Esophagus (tissue), 2 donors: ENCODE measurements around the gene FGF6. TPM values are rescaled to one million over a fixed set of nuclear protein-coding genes. Genes with fewer than 3 reads are reported as not detected.
"Not testable (repeated sequence)": the region's sequence is repeated elsewhere in the genome, so short reads cannot be mapped to it uniquely, and the experiment has no call there.

ENCODE experiments used
- H3K27ac ChIP-seq, 2 donors: one replicate each; pipeline ENCODE4 v1.5.1; 2013; ENCODE audit warnings: low read depth in 2 of 2, mild to moderate bottlenecking in 2 of 2, inconsistent platforms in 1 of 2, low read length in 1 of 2, moderate library complexity in 1 of 2
- H3K27me3 ChIP-seq, 2 donors: one replicate each; pipeline ENCODE4 v1.6.1; 2013; ENCODE audit warnings: low read length in 2 of 2, control low read depth in 1 of 2, mild to moderate bottlenecking in 1 of 2; ENCODE audit not compliant: insufficient read depth in 2 of 2, control insufficient read depth in 1 of 2
- H3K36me3 ChIP-seq, 2 donors: one replicate each; pipeline ENCODE4 v1.6.1; 2013; ENCODE audit warnings: low read length in 1 of 2; ENCODE audit not compliant: control insufficient read depth in 2 of 2, insufficient read depth in 2 of 2
- H3K4me1 ChIP-seq, 2 donors: one replicate each; pipeline ENCODE4 v1.6.1; 2013; ENCODE audit warnings: low read length in 1 of 2; ENCODE audit not compliant: control insufficient read depth in 2 of 2, insufficient read depth in 2 of 2
- H3K4me3 ChIP-seq, 2 donors: one replicate each; pipeline ENCODE4 v1.5.1; 2013; ENCODE audit warnings: low read length in 2 of 2, mild to moderate bottlenecking in 2 of 2, low read depth in 1 of 2, moderate library complexity in 1 of 2
- H3K9me3 ChIP-seq, 2 donors: one replicate each; pipeline ENCODE4 v1.6.1; 2013; ENCODE audit warnings: mild to moderate bottlenecking in 2 of 2, low read depth in 1 of 2, low read length in 1 of 2, moderate library complexity in 1 of 2; ENCODE audit not compliant: control insufficient read depth in 2 of 2, insufficient read depth in 1 of 2
- WGBS, 2 donors: extraction: QIAGEN DNeasy Blood & Tissue Kit; methylation state at CpG; one replicate each; pipeline ENCODE4 v1.1.7; 2013; 5-methylcytosine and 5-hydroxymethylcytosine counted together
- polyA plus RNA-seq, 2 donors: library from polyadenylated mRNA; stranded (reverse); fragments of 200-250 nt; gene quantifications; one replicate each; pipeline ENCODE4 v1.2.3, GENCODE V29; 2013
- donor health status: healthy with polysubstance abuse.
- donor health status: Bipolar disorder and iron deficiency.

FGF6 gene
- polyA plus RNA-seq, 2 donors: not detected

DNA sequence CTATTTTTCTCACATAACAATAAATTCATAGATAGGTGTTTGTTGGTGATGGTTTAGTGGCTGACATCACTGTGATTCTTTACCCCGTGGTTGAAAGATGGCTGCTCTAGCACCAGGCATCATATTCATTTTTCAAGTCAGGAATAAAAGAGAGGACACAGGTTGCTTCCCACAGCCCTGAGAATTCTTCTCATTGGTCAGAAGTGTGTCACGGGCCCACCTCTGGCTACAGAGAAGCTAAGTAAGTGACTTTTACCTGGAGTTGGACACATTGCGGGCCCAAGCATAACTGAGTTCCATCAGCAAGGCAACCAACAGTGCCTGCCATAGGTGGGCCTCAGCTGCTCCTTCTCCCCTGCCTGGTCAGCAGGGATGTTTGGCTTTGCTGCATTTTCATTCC is 38.5 kb downstream of the FGF6 start:
- no peak overlapping the region for H3K27ac ChIP-seq
- H3K4me3 ChIP-seq: no peak overlapping the region
- no peaks in the 10 kb centered on the region for H3K27me3 ChIP-seq
- H3K9me3 ChIP-seq: no peaks in the 10 kb centered on the region
- H3K4me1 ChIP-seq: no peaks in the 10 kb centered on the region
- no peaks in the 10 kb centered on the region for H3K36me3 ChIP-seq
- WGBS, 2 donors: 85 to 86% methylated on average over 3 of the region's 3 CpGs

DNA sequence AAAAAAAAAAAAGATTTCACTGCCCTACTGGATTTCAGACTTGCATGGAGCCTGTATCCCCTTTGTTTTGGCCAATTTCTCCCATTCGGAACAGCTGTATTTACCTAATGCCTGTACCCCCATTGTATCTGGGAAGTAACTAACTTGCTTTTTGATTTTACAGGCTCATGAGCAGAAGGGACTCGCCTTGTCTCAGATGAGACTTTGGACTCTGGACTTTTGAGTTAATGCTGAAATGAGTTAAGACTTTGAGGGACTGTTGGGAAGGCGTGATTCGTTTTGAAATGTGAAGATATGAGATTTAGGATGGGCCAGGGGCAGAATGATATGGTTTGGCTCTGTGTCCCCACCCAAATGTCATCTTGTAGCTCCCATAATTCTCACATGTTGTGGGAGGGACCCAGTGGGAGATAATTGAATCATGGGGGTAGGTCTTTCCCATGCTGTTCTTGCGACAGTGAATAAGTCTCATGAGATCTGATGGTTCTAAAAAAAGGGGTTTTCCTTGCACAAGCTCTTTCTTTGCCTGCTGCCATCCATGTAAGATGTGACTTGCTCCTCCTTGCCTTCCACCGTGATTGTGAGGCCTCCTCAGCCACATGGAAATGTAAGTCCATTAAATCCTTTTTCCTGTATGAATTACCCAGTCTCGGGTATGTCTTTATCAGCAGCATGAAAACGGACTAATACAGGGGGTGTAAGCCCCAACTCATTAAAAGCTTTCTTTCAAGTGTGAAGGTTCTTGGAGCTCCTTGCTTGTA is 40.6 kb downstream of the FGF6 start:
- not testable (repeated sequence) for H3K4me1 ChIP-seq, H3K36me3 ChIP-seq, H3K4me3 ChIP-seq, H3K27ac ChIP-seq, H3K9me3 ChIP-seq, H3K27me3 ChIP-seq
- 82 to 87% methylated on average over 8 of the region's 8 CpGs for WGBS, 2 donors

DNA sequence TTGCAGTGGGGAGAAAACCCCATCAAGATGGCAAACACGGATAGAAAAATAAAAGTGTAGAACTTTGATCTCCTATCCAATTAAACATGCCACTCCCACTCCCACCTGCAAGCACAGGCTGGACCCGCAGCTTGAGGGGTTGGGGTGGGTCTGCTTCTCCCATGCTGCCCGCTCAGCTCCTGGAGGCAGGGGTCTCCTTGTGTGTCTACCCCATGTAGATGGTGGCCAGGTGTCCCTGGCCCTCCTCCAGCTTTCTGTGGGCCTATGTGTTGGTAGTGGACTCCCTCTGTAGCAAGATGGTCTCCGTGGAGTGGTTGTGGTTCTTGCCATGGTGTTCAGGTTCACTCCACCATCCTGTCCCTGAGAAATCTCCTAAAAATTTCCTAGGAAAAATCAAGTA is 42.6 kb downstream of the FGF6 start:
- H3K4me3 ChIP-seq: no peak overlapping the region
- no peaks in the 10 kb centered on the region for H3K27me3 ChIP-seq
- no peaks in the 10 kb centered on the region for H3K4me1 ChIP-seq
- WGBS, 2 donors: 75 to 86% methylated on average over 4 of the region's 4 CpGs
- H3K27ac ChIP-seq: no peak overlapping the region
- H3K36me3 ChIP-seq: no peaks in the 10 kb centered on the region
- H3K9me3 ChIP-seq: no peaks in the 10 kb centered on the region

DNA sequence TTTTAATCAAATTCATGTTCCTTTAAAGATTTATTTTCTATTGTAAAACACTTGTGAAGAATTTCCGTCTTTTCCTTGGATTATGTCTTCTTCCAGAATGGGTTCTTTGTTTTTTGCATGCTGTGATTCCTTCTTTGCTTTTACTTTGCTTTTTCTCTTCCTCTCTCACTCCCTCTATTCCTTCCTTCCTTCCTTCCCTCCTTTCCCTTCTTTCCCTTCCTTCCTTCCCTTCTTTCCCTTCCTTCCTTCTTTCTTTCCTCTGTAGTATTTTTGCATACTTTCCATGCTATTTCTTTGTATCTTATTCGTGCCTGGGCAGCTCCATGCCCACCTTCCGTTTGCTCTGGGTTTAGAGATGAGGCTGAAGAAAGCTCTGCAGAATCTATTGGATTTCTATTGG is 44.5 kb downstream of the FGF6 start:
- H3K4me3 ChIP-seq: no peak overlapping the region
- H3K4me1 ChIP-seq: no peaks in the 10 kb centered on the region
- H3K9me3 ChIP-seq: no peaks in the 10 kb centered on the region
- no peaks in the 10 kb centered on the region for H3K27me3 ChIP-seq
- WGBS, 2 donors: 69 to 80% methylated on average over 3 of the region's 3 CpGs
- no peak overlapping the region for H3K27ac ChIP-seq
- no peaks in the 10 kb centered on the region for H3K36me3 ChIP-seq

DNA sequence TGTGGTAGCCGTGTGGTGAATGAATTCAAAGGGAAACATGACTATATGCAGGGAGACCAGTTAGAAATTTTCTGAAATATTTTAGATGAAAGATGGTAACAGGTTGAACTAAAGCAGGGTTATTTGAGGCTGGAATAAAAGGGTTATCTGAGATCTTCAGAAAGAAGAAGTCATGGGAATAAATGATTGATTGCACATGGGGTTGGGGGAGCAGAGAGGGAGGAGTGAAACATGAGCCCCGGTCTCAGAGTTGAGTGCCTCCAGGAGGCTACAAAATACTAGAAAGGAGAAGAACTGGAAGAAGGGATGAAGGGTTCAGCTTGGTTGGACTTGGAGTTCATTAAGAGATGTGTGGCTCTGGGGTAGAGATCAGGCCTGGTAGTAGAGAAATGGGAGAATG is 49.8 kb downstream of the FGF6 start:
- Histone ChIP-seq H3K27ac (no peak overlapping the region), H3K27me3 (no peaks in the 10 kb centered on the region), H3K36me3 (no peaks in the 10 kb centered on the region), H3K4me1 (no peaks in the 10 kb centered on the region), H3K9me3 (no peaks in the 10 kb centered on the region), H3K4me3 (no peak overlapping the region)
- 66 to 76% methylated on average over 2 of the region's 2 CpGs for WGBS, 2 donors

DNA sequence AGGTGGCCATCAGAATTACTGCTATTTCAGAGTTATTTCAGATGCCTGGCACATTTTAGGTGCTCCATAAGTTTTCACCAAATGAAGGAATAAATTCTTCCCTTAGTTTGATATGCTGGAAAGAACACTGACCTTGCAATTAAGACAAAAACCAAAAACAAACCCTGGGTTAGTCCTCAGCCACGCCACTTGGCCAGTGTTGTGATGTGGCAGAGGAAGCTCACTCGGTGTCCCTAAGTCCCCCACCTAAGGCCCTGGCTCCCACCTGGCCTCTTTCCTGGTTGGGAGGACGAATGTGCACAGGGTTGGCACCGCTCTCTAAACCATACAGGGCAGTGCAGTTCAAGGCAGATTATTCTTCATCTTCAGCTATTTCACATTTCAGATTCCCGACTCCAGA is 52.4 kb downstream of the FGF6 start:
- Histone ChIP-seq H3K9me3 (no peaks in the 10 kb centered on the region), H3K27me3 (no peaks in the 10 kb centered on the region), H3K4me1 (no peaks in the 10 kb centered on the region), H3K4me3 (no peak overlapping the region), H3K36me3 (no peaks in the 10 kb centered on the region), H3K27ac (no peak overlapping the region)
- 79 to 81% methylated on average over 5 of the region's 5 CpGs for WGBS, 2 donors

DNA sequence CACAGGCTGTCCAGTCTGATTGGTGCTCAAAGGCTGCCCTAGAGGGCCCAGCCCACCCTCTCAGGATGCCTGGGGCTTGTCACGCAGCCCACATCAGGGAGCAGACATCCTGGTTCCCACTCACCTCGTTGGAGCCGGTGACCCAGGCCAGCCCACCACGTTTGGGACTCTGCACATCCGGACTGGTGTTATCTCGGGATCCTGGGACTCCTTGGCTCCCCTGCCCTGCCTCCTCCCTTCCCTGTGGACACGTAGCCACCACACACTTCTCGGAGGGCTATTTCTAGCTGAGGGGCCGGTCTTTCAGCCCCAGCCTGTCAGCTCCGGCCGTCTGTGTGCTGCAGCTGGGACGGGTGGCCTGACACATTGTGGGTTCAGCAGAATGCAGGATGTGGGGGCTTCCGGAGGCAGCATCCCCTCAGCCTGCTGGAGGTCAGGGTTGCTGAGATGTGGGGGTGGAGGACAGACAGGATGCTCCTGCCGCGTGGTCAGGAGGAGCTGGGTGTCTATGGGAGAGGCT is 53.3 kb downstream of the FGF6 start:
- no peaks in the 10 kb centered on the region for H3K9me3 ChIP-seq
- H3K27me3 ChIP-seq: no peaks in the 10 kb centered on the region
- no peaks in the 10 kb centered on the region for H3K4me1 ChIP-seq
- H3K4me3 ChIP-seq: no peak overlapping the region
- WGBS, 2 donors: 49 to 50% methylated on average over 14 to 15 of the region's 15 CpGs
- no peaks in the 10 kb centered on the region for H3K36me3 ChIP-seq
- no peak overlapping the region for H3K27ac ChIP-seq

DNA sequence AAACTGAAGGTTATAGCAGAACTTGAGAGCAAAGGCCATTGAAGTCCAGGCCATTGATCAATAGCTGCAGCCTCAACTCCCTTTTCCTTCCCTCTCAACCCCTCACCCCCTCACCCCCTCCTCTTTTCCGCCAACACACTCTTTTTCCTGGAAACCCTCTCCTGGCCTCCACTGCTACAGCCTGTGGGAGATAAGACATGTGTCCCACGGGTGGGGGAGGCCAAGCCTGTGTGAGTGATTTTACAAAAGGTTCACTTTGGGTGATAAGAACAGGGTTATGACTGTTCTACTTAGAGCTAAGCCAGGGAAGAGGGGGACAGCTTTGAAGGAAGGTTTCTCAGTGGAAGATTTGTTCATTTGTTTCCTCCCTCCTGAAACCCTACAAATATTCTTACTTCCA is 57.0 kb downstream of the FGF6 start:
- WGBS, 2 donors: 48% methylated on average over 2 of the region's 2 CpGs

DNA sequence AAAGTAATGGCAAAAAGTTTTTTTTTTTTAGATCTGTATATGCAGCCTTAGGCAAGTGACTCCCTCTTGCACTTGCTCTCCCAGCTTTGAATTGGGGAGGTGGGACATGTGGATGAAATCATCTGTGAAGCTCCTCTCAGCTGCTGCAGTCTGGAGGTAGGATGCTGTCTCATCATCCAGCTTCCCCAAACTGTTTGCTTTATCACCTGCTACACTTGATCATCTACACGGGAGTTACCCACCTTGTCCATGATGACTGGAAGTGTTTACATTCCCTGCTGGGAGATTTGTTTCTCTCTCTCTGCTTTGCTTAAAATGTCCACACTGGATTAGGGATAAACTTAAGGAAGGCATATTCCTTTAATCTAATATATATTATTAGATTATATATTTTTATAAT is 57.6 kb downstream of the FGF6 start:
- 48% methylated on average over 1 of the region's 1 CpG for WGBS, 2 donors
- Histone ChIP-seq H3K9me3 (no peaks in the 10 kb centered on the region), H3K4me1 (no peaks in the 10 kb centered on the region), H3K27me3 (no peaks in the 10 kb centered on the region), H3K27ac (no peak overlapping the region), H3K36me3 (no peaks in the 10 kb centered on the region), H3K4me3 (no peak overlapping the region)

More for the DNA sequence above, 57.0 kb downstream of the FGF6 start:
- no peak overlapping the region for H3K4me3 ChIP-seq
- H3K27me3 ChIP-seq: no peaks in the 10 kb centered on the region
- no peaks in the 10 kb centered on the region for H3K36me3 ChIP-seq
- H3K9me3 ChIP-seq: no peaks in the 10 kb centered on the region
- no peaks in the 10 kb centered on the region for H3K4me1 ChIP-seq
- H3K27ac ChIP-seq: no peak overlapping the region

DNA sequence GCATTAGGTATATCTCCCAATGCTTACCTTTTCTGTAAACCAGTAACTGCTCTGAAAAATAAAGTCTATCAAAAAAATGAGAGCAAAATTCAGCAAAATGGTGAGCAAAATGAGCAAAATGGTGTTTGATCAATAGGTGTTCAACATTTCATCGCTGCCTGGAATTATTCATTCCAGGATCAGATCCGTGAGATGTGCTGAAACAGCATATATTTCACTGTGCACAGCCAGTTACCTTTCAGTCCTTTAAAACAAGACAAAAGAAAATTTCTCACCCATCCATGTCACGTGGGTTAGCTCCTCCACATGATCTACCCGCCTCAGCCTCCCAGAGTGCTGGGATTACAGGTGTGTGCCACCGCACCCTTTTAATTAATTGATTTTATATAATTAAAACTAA is 58.0 kb downstream of the FGF6 start:
- Histone ChIP-seq H3K9me3 (no peaks in the 10 kb centered on the region), H3K4me1 (no peaks in the 10 kb centered on the region), H3K36me3 (no peaks in the 10 kb centered on the region), H3K27me3 (no peaks in the 10 kb centered on the region), H3K27ac (no peak overlapping the region), H3K4me3 (no peak overlapping the region)
- 79 to 86% methylated on average over 5 of the region's 5 CpGs for WGBS, 2 donors
